IMR-90 (cell line): ENCODE data around the gene ACTN1. TPM values are rescaled to one million over a fixed set of nuclear protein-coding genes. Genes with fewer than 3 reads are reported as not detected.

Experiments used
- ATAC-seq: fragments of 200-7000 bp; cut with Tn5 transposase; 2 replicates; pipeline ENCODE4 v1.9.1; 2020; ENCODE audit warnings: low read depth, mild to moderate bottlenecking, moderate library complexity
- BruUV-seq: library from RNA; stranded (reverse); fragments of 400-500 nt; replicated peaks from 2 replicates; lab custom pipeline; 2021; lab: Mats Ljungman, UMichigan
- CTCF ChIA-PET: fragments of 300-600 bp; formaldehyde crosslinking; extraction: SDS; loops from one replicate; lab custom pipeline; 2021; ENCODE audit warnings: antibody characterized with exemption; lab: Yijun Ruan, JAX
- POLR2A ChIA-PET: fragments of 300-600 bp; sonication (Branson Sonifier 250); formaldehyde crosslinking; loops from one replicate; lab custom pipeline; 2022; ENCODE audit warnings: antibody characterized with exemption; ENCODE audit not compliant: unreplicated experiment; lab: Charles Lee
- DNase-seq: peaks from one replicate; pipeline ENCODE4 v3.0.0; 2013
- H2AFZ ChIP-seq: replicated peaks from 2 replicates; pipeline ENCODE3; 2013; ENCODE audit warnings: low read length, mild to moderate bottlenecking; ENCODE audit not compliant: poor library complexity
- H2AK5ac ChIP-seq: 2 replicates; pipeline ENCODE4 v1.6.1; 2013; ENCODE audit warnings: low read depth, low read length, inconsistent platforms
- H2AK9ac ChIP-seq: replicated peaks from 2 replicates; pipeline ENCODE3; 2013; ENCODE audit warnings: mild to moderate bottlenecking, low read depth, low read length, moderate library complexity; ENCODE audit not compliant: poor library complexity
- H2BK120ac ChIP-seq: 2 replicates; pipeline ENCODE4 v1.6.1; 2013; ENCODE audit warnings: low read depth, low read length, inconsistent platforms
- H2BK15ac ChIP-seq: 3 replicates; pipeline ENCODE4 v1.6.1; 2013; ENCODE audit warnings: low read depth, low read length, inconsistent platforms
- H2BK20ac ChIP-seq: 2 replicates; pipeline ENCODE4 v1.6.1; 2013; ENCODE audit warnings: low read depth, mild to moderate bottlenecking, inconsistent platforms, low read length, moderate library complexity
- H2BK5ac ChIP-seq: 2 replicates; pipeline ENCODE4 v1.6.1; 2013; ENCODE audit warnings: mild to moderate bottlenecking, low read depth, low read length, inconsistent platforms; ENCODE audit not compliant: poor library complexity, severe bottlenecking
- H3K14ac ChIP-seq: replicated peaks from 2 replicates; pipeline ENCODE4 v1.6.1; 2013; ENCODE audit warnings: low read depth, low read length, inconsistent platforms
- H3K18ac ChIP-seq: 2 replicates; pipeline ENCODE4 v1.6.1; 2013; ENCODE audit warnings: low read depth, low read length, control low read depth
- H3K23ac ChIP-seq: 2 replicates; pipeline ENCODE4 v1.6.1; 2013; ENCODE audit warnings: low read depth, low read length, inconsistent platforms
- H3K27ac ChIP-seq: 2 replicates; pipeline ENCODE4 v1.5.1; 2013; ENCODE audit warnings: mild to moderate bottlenecking, control low read depth, low read length; ENCODE audit not compliant: insufficient read depth
- H3K27me3 ChIP-seq: 2 replicates; pipeline ENCODE4 v1.6.1; 2013; ENCODE audit warnings: low read length; ENCODE audit not compliant: control insufficient read depth, insufficient read depth
- H3K36me3 ChIP-seq: 2 replicates; pipeline ENCODE4 v1.6.1; 2013; ENCODE audit warnings: low read length, mixed read lengths; ENCODE audit not compliant: control insufficient read depth, insufficient read depth
- H3K4ac ChIP-seq: 2 replicates; pipeline ENCODE4 v1.6.1; 2013; ENCODE audit warnings: low read depth, low read length, inconsistent platforms
- H3K4me1 ChIP-seq: 2 replicates; pipeline ENCODE4 v1.6.1; 2013; ENCODE audit warnings: low read length, mixed read lengths; ENCODE audit not compliant: control insufficient read depth, insufficient read depth
- H3K4me2 ChIP-seq: 2 replicates; pipeline ENCODE4 v1.6.1; 2013; ENCODE audit warnings: low read depth, mild to moderate bottlenecking, control low read depth, low read length, moderate library complexity
- H3K4me3 ChIP-seq: 2 replicates; pipeline ENCODE4 v1.5.1; 2013; ENCODE audit warnings: low read depth, mild to moderate bottlenecking, control low read depth, low read length, moderate library complexity; ENCODE audit not compliant: insufficient read depth
- H3K56ac ChIP-seq: 2 replicates; pipeline ENCODE4 v1.6.1; 2013; ENCODE audit warnings: low read length, inconsistent platforms; ENCODE audit not compliant: insufficient read depth; ENCODE audit errors: extremely low read depth
- H3K79me1 ChIP-seq, 2 experiments: 2 replicates each; pipeline ENCODE4 v1.6.1; 2013; ENCODE audit warnings: low read length in 2 of 2, inconsistent platforms in 1 of 2, low read depth in 1 of 2
- H3K9ac ChIP-seq: 2 replicates; pipeline ENCODE4 v1.6.1; 2013; ENCODE audit warnings: low read depth, low read length, control low read depth
- H3K9me1 ChIP-seq: 2 replicates; pipeline ENCODE4 v1.6.1; 2013; ENCODE audit warnings: low read length, inconsistent platforms; ENCODE audit not compliant: insufficient read depth
- H3K9me3 ChIP-seq: 2 replicates; pipeline ENCODE4 v1.6.1; 2013; ENCODE audit warnings: low read length; ENCODE audit not compliant: control insufficient read depth, insufficient read depth
- H4K20me1 ChIP-seq: 2 replicates; pipeline ENCODE4 v1.6.1; 2013; ENCODE audit warnings: low read length, inconsistent platforms; ENCODE audit not compliant: insufficient read depth
- H4K5ac ChIP-seq: 2 replicates; pipeline ENCODE4 v1.6.1; 2013; ENCODE audit warnings: mild to moderate bottlenecking, low read depth, low read length, control low read depth
- H4K8ac ChIP-seq, 2 experiments: 2 replicates each; pipeline ENCODE4 v1.6.1; 2013; ENCODE audit warnings: low read depth in 2 of 2, low read length in 2 of 2, control low read depth in 1 of 2, inconsistent platforms in 1 of 2
- H4K91ac ChIP-seq: 2 replicates; pipeline ENCODE4 v1.6.1; 2013; ENCODE audit warnings: low read depth, low read length, inconsistent platforms; ENCODE audit not compliant: insufficient read depth
- BHLHE40 ChIP-seq: fragments of 150-350 bp; IDR thresholded peaks from 2 replicates; pipeline ENCODE4 v1.6.1; 2016; ENCODE audit warnings: mild to moderate bottlenecking, low read depth, low read length
- CEBPB ChIP-seq: IDR thresholded peaks from 2 replicates; pipeline ENCODE4 v1.6.1; 2012; ENCODE audit warnings: low read depth, low read length, improper control_type of control experiment
- CHD1 ChIP-seq: IDR thresholded peaks from 2 replicates; pipeline ENCODE4 v1.6.1; 2012; ENCODE audit warnings: low read depth, low read length, improper control_type of control experiment
- FOS ChIP-seq: fragments of 150-350 bp; IDR thresholded peaks from 2 replicates; pipeline ENCODE4 v1.6.1; 2016; ENCODE audit warnings: low read depth, low read length
- MAFK ChIP-seq: IDR thresholded peaks from 2 replicates; pipeline ENCODE4 v1.6.1; 2012; ENCODE audit warnings: low read depth, low read length, improper control_type of control experiment
- MAZ ChIP-seq: IDR thresholded peaks from 2 replicates; pipeline ENCODE4 v1.6.1; 2012; ENCODE audit warnings: low read depth, mild to moderate bottlenecking, low read length, improper control_type of control experiment, moderate library complexity, borderline replicate concordance
- MXI1 ChIP-seq: IDR thresholded peaks from 2 replicates; pipeline ENCODE4 v1.6.1; 2012; ENCODE audit warnings: low read depth, mild to moderate bottlenecking, low read length, moderate library complexity, borderline replicate concordance
- NFE2L2 ChIP-seq: fragments of 150-350 bp; IDR thresholded peaks from 2 replicates; pipeline ENCODE4 v1.6.1; 2016; ENCODE audit warnings: low read depth, mild to moderate bottlenecking, low read length
- POLR2A ChIP-seq: IDR thresholded peaks from 2 replicates; pipeline ENCODE4 v1.6.1; 2012; ENCODE audit warnings: mild to moderate bottlenecking, low read depth, low read length
- RAD21 ChIP-seq: IDR thresholded peaks from 2 replicates; pipeline ENCODE4 v1.6.1; 2012; ENCODE audit warnings: low read length, improper control_type of control experiment
- RCOR1 ChIP-seq: IDR thresholded peaks from 2 replicates; pipeline ENCODE4 v1.6.1; 2012; ENCODE audit warnings: mild to moderate bottlenecking, low read length, improper control_type of control experiment; ENCODE audit not compliant: insufficient replicate concordance
- RFX5 ChIP-seq: IDR thresholded peaks from 2 replicates; pipeline ENCODE4 v1.8.0; 2012; ENCODE audit warnings: low read depth, mild to moderate bottlenecking, low read length, moderate library complexity
- SMC3 ChIP-seq: fragments of 150-350 bp; IDR thresholded peaks from 2 replicates; pipeline ENCODE4 v1.6.1; 2016; ENCODE audit warnings: low read depth, mild to moderate bottlenecking, antibody characterized with exemption, low read length, moderate library complexity
- WGBS, 2 experiments: methylation state at CpG; one replicate each; pipeline versions ENCODE4 v1.1.5 to v1.1.7; 2013; ENCODE audit warnings: missing lambda C conversion rate in 2 of 2; ENCODE audit not compliant: insufficient read length in 1 of 2; ENCODE audit errors: extremely low coverage in 2 of 2; 5-methylcytosine and 5-hydroxymethylcytosine counted together
- dilution Hi-C: fragments of 300-500 bp; cut with HindIII; formaldehyde crosslinking; loops from one replicate; pipeline ENCODE4 v1.14.3; 2018; ENCODE audit warnings: low sequenced_read_pairs; ENCODE audit not compliant: unreplicated experiment
- in situ Hi-C: fragments of 300-500 bp; cut with MboI; formaldehyde crosslinking; loops from 3 replicates; pipeline ENCODE4 v1.14.3; 2019; ENCODE audit warnings: low sequenced_read_pairs, inconsistent platforms, mixed read lengths
- intact Hi-C: fragments of 100-400 bp; cut with micrococcal nuclease; formaldehyde crosslinking; loops from 2 replicates; pipeline ENCODE4 v1.10.0; 2022
- polyA plus RNA-seq, 3 experiments: library from polyadenylated mRNA; depleted of rRNA; stranded (reverse); fragments of >200 nt; gene quantifications; 2 replicates each; pipeline ENCODE4 v1.2.3, GENCODE V29; 2012; ENCODE audit warnings: low replicate concordance in 1 of 3
- total RNA-seq: library from RNA; depleted of rRNA; stranded (reverse); fragments of >200 nt; gene quantifications from 2 replicates; pipeline ENCODE4 v1.2.3, GENCODE V29; 2012
- TF ChIP-seq, protein P1 (sequence below): conservative IDR thresholded peaks from 2 replicates; pipeline ENCODE4 v1.5.1; 2012; ENCODE audit warnings: mild to moderate bottlenecking, low read depth, low read length, improper control_type of control experiment
- TF ChIP-seq, protein P2 (sequence below): fragments of 150-350 bp; IDR thresholded peaks from 2 replicates; pipeline ENCODE4 v1.6.1; 2016; ENCODE audit warnings: low read depth, mild to moderate bottlenecking, low read length, moderate library complexity, borderline replicate concordance
- TF ChIP-seq, protein P3 (sequence below): fragments of 150-350 bp; IDR thresholded peaks from 2 replicates; pipeline ENCODE4 v1.6.1; 2017; ENCODE audit warnings: mild to moderate bottlenecking, antibody characterized with exemption, low read length, low read depth

The ACTN1 gene
- total and polyA plus RNA-seq, 2 of the 4 experiments (the other 2 are of a cell fraction): 684 to 766 TPM

DNA sequence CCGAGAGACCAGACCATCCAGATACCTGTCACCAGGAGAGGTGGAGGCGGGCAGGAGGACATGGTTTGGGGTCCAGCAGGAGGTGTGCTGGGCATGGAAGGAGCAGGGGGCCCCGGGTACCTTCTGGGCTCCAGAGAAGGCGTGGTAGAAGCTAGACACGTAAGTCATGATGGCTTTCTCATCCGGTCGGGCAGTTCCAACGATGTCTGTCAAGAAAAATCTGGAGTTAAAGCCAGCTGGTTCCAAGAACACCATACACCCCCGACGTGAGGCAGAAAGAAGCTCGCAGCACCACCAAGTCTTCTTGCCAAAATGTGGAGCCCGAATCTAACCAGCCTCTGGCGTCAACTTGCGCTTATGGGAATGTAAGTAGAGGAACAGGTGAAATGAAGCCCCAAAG, 76.7 kb downstream of the ACTN1 start:
- WGBS, 2 experiments: 97% methylated on average over 10 of the region's 14 CpGs; no CpG with 5 or more reads in 1 of the 2 experiments
- Histone ChIP-seq H3K23ac (no peak overlapping the region), H3K36me3 (peaks cover 86% of the 10 kb centered on the region), H3K27ac (no peak overlapping the region), H3K4ac (no peak overlapping the region), H3K4me2 (no peak overlapping the region), H4K5ac (no peak overlapping the region), H3K4me1 (peaks cover 7% of the 10 kb centered on the region), H2AK9ac (no peak overlapping the region), H3K9me3 (no peaks in the 10 kb centered on the region), H4K91ac (no peak overlapping the region), H4K20me1 (peaks cover 92% of the 10 kb centered on the region), H3K9ac (no peak overlapping the region), H2BK120ac (no peak overlapping the region), H3K79me1 (peaks cover 71 to 89% of the 10 kb centered on the region in 2 experiments), H3K14ac (no peak overlapping the region), H2BK15ac (no peak overlapping the region), H3K18ac (no peak overlapping the region), H3K56ac (no peak overlapping the region), H2AFZ (no peak overlapping the region), H4K8ac (no peak overlapping the region), H3K9me1 (peaks cover 14% of the 10 kb centered on the region), H3K4me3 (no peak overlapping the region), H2BK20ac (no peak overlapping the region), H2BK5ac (peak overlapping the region; percentile 15), H3K27me3 (no peaks in the 10 kb centered on the region), H2AK5ac (no peak overlapping the region)
- no TSS peak for BruUV-seq
- POLR2A ChIA-PET: no interaction called here
- intact Hi-C loops (no loop called here), in situ Hi-C loops (no loop called here), dilution Hi-C loops (no loop called here)
- CTCF ChIA-PET: interaction anchor here (0.6 kb wide), 1 partner anchor 188 kb away, joined by 3 read pairs; no protein-coding TSS in a partner anchor
- TF ChIP-seq, protein P1, sequence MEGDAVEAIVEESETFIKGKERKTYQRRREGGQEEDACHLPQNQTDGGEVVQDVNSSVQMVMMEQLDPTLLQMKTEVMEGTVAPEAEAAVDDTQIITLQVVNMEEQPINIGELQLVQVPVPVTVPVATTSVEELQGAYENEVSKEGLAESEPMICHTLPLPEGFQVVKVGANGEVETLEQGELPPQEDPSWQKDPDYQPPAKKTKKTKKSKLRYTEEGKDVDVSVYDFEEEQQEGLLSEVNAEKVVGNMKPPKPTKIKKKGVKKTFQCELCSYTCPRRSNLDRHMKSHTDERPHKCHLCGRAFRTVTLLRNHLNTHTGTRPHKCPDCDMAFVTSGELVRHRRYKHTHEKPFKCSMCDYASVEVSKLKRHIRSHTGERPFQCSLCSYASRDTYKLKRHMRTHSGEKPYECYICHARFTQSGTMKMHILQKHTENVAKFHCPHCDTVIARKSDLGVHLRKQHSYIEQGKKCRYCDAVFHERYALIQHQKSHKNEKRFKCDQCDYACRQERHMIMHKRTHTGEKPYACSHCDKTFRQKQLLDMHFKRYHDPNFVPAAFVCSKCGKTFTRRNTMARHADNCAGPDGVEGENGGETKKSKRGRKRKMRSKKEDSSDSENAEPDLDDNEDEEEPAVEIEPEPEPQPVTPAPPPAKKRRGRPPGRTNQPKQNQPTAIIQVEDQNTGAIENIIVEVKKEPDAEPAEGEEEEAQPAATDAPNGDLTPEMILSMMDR: no peak
- no peak for TF ChIP-seq RCOR1
- no peak for TF ChIP-seq RFX5
- no peak for TF ChIP-seq POLR2A
- no peak for TF ChIP-seq FOS
- no peak for TF ChIP-seq CHD1
- no peak for TF ChIP-seq MAFK
- no peak for TF ChIP-seq MXI1
- TF ChIP-seq CEBPB: no peak
- no peak for TF ChIP-seq RAD21
- TF ChIP-seq MAZ: no peak
- TF ChIP-seq BHLHE40: no peak
- TF ChIP-seq, protein P2, sequence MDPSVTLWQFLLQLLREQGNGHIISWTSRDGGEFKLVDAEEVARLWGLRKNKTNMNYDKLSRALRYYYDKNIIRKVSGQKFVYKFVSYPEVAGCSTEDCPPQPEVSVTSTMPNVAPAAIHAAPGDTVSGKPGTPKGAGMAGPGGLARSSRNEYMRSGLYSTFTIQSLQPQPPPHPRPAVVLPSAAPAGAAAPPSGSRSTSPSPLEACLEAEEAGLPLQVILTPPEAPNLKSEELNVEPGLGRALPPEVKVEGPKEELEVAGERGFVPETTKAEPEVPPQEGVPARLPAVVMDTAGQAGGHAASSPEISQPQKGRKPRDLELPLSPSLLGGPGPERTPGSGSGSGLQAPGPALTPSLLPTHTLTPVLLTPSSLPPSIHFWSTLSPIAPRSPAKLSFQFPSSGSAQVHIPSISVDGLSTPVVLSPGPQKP: no peak
- TF ChIP-seq, protein P3, sequence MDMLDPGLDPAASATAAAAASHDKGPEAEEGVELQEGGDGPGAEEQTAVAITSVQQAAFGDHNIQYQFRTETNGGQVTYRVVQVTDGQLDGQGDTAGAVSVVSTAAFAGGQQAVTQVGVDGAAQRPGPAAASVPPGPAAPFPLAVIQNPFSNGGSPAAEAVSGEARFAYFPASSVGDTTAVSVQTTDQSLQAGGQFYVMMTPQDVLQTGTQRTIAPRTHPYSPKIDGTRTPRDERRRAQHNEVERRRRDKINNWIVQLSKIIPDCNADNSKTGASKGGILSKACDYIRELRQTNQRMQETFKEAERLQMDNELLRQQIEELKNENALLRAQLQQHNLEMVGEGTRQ: no peak
- no peak for TF ChIP-seq NFE2L2
- no peak for TF ChIP-seq SMC3
- DNase-seq (no peak), ATAC-seq (no peak)
